GM10248 (cell line): Measurements from ENCODE around the gene MTF2.

ENCODE experiments used
- CTCF ChIA-PET: fragments of 300-600 bp; sonication (Branson Sonifier 250); formaldehyde crosslinking; extraction: SDS; loops from one replicate; lab custom pipeline; 2021; ENCODE audit warnings: antibody characterized with exemption; lab: Yijun Ruan, JAX
- POLR2A ChIA-PET: fragments of 350-650 bp; sonication (Branson Sonifier 250); formaldehyde crosslinking; extraction: SDS; loops from one replicate; lab custom pipeline; 2020; ENCODE audit warnings: antibody characterized with exemption; lab: Yijun Ruan, JAX
- DNase-seq: peaks from one replicate; pipeline ENCODE4 v3.0.0; 2012; ENCODE audit errors: extremely low spot score
- CTCF ChIP-seq: IDR thresholded peaks from 2 replicates; pipeline ENCODE4 v1.5.1; 2012; ENCODE audit warnings: mild to moderate bottlenecking, low read depth; ENCODE audit errors: extremely low read depth, missing control alignments, control extremely low read depth

Gene MTF2

GRCh38 chr1:93111065-93111464 is 32.0 kb downstream of the MTF2 start:
- DNase-seq, result no peak
- CTCF ChIA-PET, result interaction anchor here (1.0 to 1.3 kb wide), 2 partner anchors 9 to 21 kb away, joined by 3 to 4 read pairs; no protein-coding TSS in a partner anchor
- TF ChIP-seq CTCF, result no peak
- POLR2A ChIA-PET, result interaction anchor here (0.7 kb wide), 1 partner anchor 32 kb away, joined by 3 read pairs; the partner anchor contains the start of gene MTF2

- no peak for DNase-seq
- ChIA-PET CTCF (interaction anchor here (1.0 kb wide), 1 partner anchor 10 kb away, joined by 3 read pairs; no protein-coding TSS in a partner anchor), POLR2A (interaction anchor here (0.7 kb wide), 1 partner anchor 33 kb away, joined by 3 read pairs; the partner anchor contains the start of gene MTF2)
- no peak for TF ChIP-seq CTCF
Measured at GRCh38 chr1:93111561-93111960, 32.5 kb downstream of the MTF2 start.

GRCh38 chr1:93113127-93113526 is 34.0 kb downstream of the MTF2 start:
- ChIA-PET CTCF (interaction anchor here (1.1 kb wide), 1 partner anchor 33 kb away, joined by 4 read pairs; no protein-coding TSS in a partner anchor), POLR2A (no interaction called here)
- DNase-seq, result no peak
- TF ChIP-seq CTCF, result no peak

GRCh38 chr1:93114391-93114790 is 35.3 kb downstream of the MTF2 start:
- no peak for DNase-seq
- POLR2A ChIA-PET, result no interaction called here
- TF ChIP-seq CTCF, result no peak
- CTCF ChIA-PET, result no interaction called here

- DNase-seq, result no peak
- no peak for TF ChIP-seq CTCF
- POLR2A ChIA-PET, result interaction anchor here (0.7 kb wide), 1 partner anchor 41 kb away, joined by 5 read pairs; no protein-coding TSS in a partner anchor
- CTCF ChIA-PET, result interaction anchor here (1.2 to 1.4 kb wide), 3 partner anchors 11 to 20 kb away, joined by 3 to 6 read pairs (median 3); no protein-coding TSS in a partner anchor
Measured at GRCh38 chr1:93120614-93121013, 41.5 kb downstream of the MTF2 start.

- POLR2A ChIA-PET, result no interaction called here
- CTCF ChIA-PET, result no interaction called here
- DNase-seq, result no peak
- TF ChIP-seq CTCF, result no peak
Measured at GRCh38 chr1:93123201-93123783, 44.2 kb downstream of the MTF2 start.
